Activated CD4-positive, alpha-beta T cell treated with anti-CD3 and anti-CD28 coated beads for 24 hours (primary cell): ENCODE results near the gene ZFYVE28.
A peak's percentile ranks its signal among the peaks of the same experiment; 100 is the strongest.
"Not testable (repeated sequence)": the region's sequence is repeated elsewhere in the genome, so short reads cannot be mapped to it uniquely, and the experiment has no call there.

Experiments
- DNase-seq, 2 donors: peaks; one replicate each; pipeline ENCODE4 v3.0.0-alpha.2; 2020; ENCODE audit warnings: low read depth in 2 of 2

The ZFYVE28 gene

GRCh38 chr4:2289311-2289954 lies 129.0 kb downstream of the ZFYVE28 start:
- no peak for DNase-seq

DNA sequence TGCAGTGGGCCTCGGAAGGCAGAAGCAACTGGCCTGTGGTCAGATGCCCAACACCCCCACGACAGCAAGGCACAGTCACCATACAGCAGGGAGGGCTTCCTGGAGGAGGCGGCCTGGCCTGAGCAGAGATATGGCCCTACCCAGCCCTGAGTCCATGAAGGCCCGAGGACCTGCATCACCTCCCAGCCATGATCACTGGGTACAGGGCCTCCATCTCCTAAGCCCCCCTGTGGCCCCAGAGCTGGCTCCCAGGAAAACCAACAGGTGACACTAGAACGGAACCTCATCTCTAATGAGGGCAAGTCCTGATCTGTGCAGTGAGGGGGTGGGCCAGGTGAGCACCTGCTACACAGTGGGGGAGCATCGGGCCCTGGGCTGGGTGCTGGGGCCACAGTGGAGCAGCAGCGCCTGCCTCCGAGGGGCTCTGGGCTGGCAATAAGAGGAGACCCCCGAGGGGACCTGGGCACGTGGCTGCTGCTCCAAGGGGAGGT lies 130.3 kb downstream of the ZFYVE28 start:
- no peak for DNase-seq

DNA sequence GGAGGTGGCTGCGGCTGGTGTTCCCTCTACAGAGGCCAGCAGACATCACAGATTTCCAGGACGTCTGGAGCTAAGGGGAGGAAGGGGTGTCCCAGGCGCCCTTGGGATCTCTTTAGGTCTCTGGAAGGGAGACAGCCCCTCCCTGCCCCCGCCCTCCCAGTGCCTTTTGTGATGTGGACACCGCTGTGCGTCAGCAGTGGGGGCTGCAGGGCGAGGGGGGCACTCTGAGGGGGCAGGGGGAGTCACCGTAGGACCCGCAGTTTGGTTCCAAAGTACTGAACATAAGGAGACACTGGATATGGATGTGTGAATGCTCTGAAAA lies 130.9 kb downstream of the ZFYVE28 start:
- no peak for DNase-seq

GRCh38 chr4:2286904-2287593 lies 131.4 kb downstream of the ZFYVE28 start:
- no peak for DNase-seq

GRCh38 chr4:2285613-2286381 lies 132.6 kb downstream of the ZFYVE28 start:
- DNase-seq: no peak

DNA sequence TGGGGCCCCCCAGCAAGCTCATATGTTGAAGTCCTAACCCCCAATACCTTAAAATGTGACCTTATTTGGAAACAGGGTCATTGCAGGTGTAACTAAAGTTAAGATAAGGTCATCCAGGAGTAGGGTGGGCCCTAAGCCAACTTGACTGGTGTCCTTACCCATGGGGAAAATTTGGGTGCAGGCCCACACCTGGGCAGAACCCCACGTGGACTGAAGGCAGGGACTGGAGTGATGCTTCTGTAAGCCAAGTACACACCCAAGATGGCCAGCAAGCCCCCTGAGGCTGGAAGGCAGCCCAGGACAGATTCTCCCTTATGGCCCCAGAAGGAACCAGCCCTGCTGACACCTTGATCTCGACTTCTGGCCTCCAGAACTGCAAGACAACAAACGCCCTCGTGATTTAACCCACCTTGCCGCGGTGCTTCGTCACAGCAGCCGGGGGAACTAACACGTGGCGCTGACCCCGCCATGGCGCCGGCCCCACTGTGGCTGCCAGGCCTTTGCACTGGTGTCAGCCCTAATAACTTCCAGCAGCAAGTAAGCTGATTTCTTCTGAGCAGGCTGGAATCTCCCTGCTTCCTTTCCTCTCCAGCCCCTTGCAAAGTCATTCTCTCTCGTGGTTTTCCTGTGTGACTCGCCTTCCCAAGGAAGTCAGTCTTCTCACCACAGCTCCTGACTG lies 133.4 kb downstream of the ZFYVE28 start:
- DNase-seq: no peak

DNA sequence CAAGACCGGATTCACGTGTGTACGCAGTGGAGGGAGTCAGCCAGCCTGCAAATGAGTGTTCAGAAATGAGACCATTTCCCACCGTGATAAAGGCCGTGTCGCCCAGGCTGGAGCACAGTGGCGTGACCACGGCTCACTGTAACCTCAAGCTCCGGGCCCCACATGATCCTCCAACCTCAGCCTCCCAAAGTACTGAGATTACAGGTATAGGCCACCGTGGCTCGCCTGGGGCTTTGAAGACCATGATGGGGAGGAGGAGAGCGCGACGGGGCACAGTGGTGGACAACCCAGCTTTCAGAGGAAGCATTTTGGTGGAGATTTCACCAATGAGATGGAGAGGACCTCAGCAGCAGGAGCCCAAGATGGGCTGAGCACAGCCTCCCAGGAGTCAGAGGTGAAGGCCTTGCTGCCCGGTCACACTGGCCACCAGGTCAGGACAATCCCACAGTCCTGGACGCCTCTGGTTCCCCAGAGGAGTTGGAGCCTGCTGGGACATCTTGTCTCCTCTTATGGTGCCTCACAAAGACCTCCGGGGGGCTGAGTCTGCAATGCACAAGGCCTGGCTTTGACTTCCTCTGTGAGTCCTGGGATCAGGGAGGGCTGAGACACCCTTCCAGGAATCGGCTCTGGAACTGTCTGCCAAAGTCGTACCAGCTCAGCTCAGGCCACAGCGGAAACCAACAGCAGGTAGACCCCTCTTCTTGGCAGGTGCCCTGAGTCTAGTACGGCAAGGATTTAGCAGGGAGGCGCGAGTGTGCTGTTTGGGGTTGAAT lies 134.1 kb downstream of the ZFYVE28 start:
- DNase-seq: no peak

GRCh38 chr4:2283199-2283711 lies 135.2 kb downstream of the ZFYVE28 start:
- no peak for DNase-seq

GRCh38 chr4:2281575-2282343 lies 136.7 kb downstream of the ZFYVE28 start:
- DNase-seq: peak in 1 of 2 donors; percentile 36

DNA sequence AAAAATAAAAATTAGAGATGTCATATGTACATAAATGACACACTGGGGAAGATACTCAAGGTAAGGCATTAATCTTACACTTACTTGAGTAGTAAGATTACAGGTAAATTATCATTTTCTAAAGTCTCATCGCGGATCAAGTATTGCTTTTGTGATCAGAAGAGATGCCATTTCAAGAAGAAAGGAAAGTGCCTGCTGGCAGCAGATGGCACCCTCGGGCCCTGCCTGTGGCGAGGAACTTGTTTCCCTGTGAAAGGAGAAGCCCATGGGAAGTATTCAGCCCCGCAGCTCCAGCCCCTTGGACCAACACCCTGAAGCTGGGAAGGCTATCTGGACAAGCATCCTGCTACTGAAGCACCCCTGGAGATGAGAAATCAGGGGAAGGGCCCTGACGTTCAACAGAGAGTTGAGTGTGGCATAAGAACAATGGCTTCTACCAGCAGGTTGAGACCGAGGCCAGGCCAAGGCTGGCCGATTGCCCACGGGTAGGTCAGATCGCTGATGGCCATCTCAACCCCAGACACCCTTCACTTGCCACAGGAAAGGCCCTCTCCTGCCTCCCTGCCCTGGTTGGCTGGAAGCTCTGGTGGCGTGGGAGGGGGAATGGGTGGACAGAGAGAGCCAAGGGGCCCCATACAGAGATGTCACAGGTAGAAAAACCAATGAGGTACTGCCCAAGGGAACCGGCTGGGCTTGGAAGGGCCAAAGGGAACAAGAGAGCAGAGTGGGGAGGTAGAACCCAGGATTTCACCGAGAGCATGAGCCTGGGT lies 137.7 kb downstream of the ZFYVE28 start:
- no peak for DNase-seq

- DNase-seq: no peak
Observed at GRCh38 chr4:2277956-2278355, 140.5 kb downstream of the ZFYVE28 start.

DNA sequence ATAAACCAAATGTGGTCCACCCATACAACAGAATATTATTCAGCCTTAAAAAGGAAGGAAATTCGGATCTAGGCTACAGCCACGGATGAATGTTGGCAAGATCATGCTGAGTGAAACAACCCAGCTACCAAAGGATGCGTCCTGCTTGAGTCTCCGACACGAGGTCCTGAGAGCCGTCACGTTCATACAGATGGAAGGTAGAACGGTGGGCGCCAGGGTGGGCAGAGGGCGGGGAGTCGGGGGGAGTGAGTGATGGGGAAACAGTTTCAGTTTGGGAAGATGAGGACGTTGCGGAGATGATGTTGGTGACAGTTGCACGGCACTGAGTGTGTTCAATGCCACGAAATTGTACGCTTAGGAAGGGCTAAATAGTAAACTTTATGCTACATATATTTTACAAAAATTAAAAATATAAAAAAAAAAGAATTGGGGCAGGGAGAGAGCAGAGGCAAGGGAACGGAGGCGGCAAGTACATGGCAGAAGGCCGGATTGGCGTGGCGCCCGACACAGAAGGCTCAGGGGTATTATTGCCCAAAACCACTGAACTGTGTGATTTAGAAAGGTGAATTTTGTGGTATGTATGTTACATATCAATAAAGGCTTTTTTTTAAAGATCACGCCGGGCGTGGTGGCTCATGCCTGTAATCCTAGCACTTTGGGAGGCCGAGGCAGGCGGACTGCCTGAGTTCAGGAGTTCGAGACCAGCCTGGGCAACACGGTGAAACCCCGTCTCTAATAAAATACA lies 141.7 kb downstream of the ZFYVE28 start:
- DNase-seq: no peak

DNA sequence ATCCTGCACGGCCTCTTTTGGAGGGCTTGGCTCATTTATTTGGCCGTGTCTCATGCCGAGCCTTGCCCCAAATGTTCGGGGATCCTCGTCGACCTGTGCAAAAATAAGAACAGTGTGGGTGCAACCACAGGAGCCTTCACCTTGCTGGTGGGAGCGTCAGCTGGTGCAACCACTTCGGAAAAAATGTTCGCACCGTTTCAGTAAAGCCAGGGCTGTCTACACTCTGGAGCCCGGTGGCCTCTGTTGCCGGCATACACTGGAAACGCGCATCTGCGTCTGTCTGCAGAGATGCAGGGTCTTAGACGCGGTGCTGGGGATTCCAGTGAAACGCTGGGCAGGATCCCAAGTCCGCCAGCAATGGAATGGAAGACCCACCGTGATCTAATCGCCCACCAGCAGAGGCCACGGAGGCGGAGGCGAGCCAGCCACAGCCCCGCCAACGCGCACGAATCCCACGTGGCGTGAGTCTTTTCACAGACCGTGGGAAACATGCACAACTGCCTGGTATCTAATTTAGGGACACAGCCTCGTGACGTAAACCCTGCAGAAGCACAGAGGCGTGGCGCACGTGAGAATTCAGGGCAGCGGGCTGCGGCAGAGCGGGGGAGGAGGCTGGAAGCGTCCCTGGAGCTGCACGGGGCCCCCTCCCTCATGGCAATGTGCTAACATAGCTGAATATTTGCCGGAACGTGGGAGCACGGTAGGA lies 142.7 kb downstream of the ZFYVE28 start:
- DNase-seq: no peak

DNA sequence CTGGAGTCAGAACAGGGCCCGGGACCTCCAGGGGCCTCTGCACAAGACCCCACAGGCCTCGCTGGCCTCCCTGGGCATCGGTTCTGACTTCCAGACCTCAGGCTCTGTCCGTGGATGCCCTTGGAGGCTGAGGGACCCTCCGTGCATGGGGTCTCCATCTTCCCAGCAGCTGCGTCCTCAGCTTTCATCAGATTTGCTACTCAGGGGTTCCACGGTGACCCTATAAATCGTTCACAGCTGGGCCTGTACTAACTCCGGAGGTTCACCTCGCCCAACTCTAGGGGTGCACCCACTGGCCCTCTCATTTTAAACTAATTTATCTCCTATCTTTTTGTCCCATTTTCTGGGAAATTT lies 143.4 kb downstream of the ZFYVE28 start:
- not testable (repeated sequence) for DNase-seq

GRCh38 chr4:2274320-2275043 lies 144.0 kb downstream of the ZFYVE28 start:
- DNase-seq: no peak

DNA sequence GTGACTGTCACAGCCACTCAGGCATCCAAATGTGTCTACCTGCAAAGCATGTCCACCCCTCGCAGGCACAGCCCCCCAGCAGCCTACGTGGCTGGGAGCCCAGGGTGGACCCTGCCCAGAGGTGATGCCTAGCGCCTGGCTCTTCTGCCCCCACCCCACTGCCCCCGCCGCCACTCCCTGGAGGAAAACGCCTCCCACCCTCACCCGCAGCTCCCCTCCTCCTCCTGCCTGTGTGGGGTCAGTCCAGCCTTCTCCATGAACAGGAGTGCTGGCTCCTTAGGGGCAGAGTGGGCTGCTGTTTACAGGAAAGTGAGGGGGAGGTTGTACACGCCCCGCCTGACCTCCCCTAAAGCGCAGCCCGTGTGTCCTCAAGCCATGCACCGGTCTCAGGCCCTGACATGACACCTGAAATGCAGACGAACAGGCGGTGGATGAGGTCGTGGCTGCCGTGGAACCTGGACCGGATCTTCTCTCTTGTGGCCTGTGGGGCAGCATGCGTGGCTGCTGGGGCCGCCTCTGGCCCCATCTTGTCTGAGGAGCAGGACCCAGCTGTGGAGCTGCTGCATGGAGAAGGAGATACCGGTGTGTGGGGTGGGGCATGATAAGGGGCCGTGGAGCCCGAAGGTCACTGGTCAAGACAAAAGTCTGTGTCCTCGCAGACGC lies 144.7 kb downstream of the ZFYVE28 start:
- no peak for DNase-seq

- DNase-seq: no peak
Observed at GRCh38 chr4:2273221-2273620, 145.2 kb downstream of the ZFYVE28 start.
